NCI-H774 (cell line): ENCODE results near the gene NOS1AP.
"Not testable (repeated sequence)": the region's sequence is repeated elsewhere in the genome, so short reads cannot be mapped to it uniquely, and the experiment has no call there.

ENCODE experiments used
- DNase-seq: peaks from one replicate; lab custom pipeline; 2025; lab: John Stamatoyannopoulos, UW

The NOS1AP gene

DNA sequence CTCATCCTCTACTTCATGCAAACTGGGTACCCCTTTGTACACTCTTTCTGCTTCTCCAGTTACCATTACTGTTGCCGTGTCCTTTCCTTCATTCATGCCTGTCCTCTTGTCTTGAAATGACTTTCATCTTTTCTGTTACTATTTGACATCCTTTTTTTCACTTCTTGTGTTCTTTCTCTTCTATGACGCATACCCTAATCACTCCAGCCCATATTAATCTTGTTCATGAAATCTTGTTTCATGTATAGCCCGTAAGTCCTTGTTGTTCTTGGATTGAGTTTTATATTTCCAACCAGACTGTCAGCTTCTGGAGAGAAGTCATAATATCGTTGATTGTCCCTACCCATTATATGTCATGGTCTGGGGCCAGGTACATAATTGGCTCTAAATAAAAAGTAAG is 126.1 kb downstream of the NOS1AP start:
- DNase-seq: no peak

DNA sequence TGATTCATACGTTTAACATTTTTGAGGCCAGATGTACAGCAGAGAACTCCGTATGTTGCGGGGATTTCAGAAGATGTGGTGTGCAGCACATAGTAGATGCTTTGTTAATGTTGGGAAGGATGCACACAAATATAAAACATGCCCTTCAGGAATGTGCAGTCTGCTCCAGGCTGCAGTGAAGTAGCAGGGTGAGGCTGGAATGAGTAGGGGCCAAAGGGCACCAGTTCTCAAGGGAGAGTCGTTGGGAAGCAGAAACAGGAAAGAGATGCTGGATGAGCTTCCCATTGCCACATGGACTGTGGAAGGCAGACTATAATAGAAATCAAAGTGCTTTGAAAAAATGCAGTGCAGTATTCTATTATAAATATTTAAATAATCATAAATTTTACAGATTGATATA is 126.9 kb downstream of the NOS1AP start:
- DNase-seq: no peak

DNA sequence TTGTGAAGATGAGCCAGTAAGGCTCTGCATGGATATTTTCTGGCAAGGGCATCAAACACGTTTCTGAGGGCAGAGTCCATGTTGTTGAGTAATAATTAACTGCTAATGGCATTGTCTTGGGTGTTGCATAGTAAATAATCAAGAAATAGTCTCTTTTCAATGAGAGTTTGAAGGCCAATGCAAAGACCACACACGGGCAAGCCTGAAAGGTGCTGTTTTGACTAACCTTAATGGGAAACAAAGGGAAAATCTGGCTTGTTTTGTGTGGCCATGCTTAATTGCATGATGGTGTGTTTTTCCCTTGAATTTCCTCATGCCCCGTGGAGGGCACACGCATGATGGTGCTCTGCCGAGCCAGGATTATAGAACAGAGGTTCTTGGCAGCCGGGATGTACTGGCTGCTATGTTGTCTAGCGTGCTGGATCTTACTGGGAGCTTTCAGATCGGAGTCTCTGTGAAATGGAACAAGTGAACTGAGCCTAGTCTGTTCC is 127.6 kb downstream of the NOS1AP start:
- no peak for DNase-seq

DNA sequence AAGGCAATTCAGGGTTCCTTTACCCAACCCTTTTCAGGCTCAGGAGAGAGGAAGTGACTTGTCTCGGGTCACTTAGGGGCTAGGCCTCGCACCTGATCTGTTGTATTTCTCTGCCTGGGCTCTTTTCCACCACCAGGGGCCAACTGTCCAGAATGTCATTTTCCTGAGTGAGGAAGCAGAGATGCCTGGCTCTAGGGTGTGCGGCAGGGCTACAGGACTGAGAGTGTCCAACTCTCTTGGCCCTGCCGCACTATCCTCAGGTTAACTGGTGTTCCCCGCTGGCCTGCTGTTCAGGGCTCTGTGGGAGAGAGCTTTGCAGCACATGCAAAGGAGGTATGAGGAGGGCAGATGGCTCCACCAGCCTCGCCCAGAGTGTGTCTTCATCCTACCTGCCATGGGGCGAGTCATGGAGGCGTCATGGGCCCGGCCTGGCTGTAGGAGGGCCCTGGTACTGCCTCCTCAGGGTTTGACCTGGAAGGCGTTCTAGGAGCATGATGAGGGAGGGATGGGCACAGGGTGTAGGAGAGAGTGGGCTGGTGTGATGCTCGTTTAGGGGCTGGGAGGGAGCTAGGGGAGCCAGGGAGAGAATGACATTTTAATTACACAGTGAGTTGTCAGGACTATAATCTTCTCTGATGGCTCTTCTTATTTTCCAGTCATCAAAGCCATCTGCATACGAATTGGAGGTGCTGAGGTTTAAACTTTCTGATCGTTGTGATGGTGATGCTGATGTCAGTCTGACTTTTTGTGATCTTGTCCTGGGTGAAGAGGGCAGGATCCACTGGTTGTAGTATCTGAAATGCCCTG is 128.3 kb downstream of the NOS1AP start:
- DNase-seq: no peak

DNA sequence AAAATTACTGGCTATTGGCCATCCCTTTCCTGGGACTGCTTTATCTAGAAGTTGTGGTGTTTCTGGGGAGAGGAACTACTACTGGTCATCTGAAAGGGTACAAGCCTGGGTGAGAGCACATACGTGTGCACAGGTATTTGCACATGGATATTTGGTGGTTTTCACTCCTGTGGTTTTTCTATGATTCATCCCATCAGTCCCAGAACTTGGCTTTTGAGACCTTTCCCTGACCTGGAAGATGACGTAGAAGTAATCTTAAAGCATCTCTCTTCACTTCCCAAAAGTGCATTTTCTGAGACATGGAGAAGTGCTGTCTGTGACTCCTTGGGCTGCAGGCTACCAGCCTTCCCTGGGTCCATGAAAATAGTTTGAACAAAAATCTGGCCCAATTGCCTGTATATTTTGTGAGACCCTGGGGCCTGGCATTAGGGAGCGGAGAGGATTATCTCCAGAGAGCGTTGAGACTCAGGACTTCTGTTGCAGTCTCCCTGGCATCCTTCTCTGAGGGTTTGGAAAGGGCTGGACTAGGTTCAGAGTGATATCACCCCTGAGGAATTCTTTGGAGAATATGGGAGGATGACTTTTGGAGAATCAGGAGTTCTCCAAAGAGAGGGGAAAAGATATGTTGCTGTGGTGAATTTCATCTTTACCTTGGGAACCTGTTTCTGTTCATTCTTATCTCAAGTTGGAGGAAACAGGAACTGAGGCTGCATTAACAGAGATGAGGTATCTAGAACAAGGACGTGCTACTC is 130.8 kb downstream of the NOS1AP start:
- DNase-seq: no peak

DNA sequence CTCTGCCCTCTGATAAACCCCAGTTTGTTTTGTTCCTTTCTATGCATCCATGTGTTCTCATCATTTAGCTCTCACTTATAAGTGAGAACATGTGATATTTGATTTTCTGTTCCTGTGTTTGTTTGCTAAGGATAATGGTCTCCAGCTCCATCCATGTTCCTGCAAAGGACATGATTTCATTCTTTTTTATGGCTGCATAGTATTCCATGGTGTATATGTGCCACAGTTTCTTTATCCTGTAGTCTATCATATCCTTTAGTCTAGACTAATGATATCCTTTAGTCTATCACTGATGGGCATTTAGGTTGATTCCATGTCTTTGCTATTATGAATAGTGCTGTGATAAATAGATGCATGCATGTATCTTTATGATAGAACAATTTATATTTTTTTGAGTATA is 131.6 kb downstream of the NOS1AP start:
- not testable (repeated sequence) for DNase-seq

- no peak for DNase-seq
Observed at GRCh38 chr1:162204129-162204822, 134.8 kb downstream of the NOS1AP start.

GRCh38 chr1:162204823-162205155 is 135.3 kb downstream of the NOS1AP start:
- DNase-seq: no peak

DNA sequence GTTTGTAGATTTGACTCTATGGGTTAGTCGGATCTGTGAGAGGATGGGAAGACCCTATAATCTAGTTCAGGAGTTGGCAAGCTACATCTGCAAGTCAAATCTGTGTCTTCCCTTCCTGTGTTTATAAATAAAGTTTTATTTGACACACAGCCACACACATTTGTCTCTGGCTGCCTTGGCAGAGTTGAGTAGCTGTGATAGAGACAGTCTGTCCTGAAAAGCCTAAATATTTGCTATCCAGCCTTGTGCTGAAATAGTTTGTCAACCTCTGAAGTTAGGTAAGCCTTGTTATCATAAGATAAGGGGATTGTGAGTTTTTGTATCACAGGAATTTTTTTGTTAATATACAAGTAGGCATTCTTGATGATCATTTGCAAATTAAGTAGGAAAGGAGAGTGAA is 136.8 kb downstream of the NOS1AP start:
- DNase-seq: peak; percentile 43

DNA sequence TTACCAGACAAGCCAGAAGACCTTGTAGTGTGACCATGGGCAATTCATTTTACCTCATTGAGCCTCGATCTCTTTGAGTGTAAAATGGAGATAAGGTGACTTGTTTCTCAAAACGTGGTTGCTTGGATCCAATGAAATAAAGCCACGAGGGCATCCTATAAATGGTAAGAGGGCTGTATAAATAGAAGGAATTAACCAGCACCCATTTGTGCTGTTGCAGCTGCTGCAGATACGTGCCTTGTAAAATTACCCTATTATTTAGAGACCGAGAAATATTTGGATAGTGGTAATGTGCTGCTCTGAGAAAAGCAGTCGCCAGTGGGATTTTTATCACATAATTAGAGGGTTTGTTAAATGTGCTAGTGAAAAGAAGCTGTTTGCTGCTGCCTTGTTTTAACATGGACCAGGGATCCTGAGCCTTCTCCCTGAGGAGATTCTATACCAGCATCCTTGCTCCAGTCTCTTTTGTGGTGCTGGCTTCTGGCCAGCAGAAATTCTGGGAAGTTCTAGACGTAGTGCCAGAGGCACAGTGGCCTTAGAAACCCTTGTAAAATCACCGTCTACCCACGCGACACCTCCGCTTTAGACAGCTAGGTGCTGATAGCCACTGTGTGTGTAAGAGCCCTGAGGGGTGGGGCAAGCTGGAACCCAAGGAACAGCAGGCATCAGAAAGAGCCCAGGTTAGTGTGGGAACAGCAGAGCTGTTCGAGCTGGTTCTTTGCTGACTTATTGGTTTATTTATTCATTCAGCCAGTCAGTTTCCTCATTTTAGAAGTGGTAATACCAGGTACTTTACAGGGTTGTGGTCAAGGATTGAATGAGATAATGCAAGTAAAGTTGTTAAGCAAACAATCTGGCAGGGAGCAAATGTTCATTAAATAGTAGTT is 137.5 kb downstream of the NOS1AP start:
- DNase-seq: peak; percentile 96

- no peak for DNase-seq
Observed at GRCh38 chr1:162207862-162208261, 138.4 kb downstream of the NOS1AP start.

DNA sequence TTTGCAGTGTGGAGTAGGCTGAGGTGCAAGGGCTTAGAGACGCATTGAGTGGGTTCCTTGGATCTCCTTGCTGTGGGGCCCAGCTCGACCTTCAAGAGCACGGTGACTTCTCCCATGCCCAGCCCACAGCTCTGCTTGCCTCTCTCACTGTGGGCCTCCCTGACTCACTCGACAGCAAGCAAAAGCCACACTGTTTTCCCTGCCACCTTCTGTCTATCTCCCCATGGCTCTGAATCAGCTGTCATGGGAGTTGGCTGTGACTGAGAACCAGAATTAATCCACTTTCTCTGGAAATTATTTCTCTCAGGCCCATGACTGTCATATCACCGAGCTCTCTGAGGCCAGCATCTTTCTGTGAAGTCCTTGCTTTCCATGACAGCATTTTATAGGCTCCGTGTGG is 140.7 kb downstream of the NOS1AP start:
- DNase-seq: no peak

- DNase-seq: no peak
Observed at GRCh38 chr1:162212713-162213112, 143.2 kb downstream of the NOS1AP start.

GRCh38 chr1:162213281-162213912 is 143.9 kb downstream of the NOS1AP start:
- no peak for DNase-seq

GRCh38 chr1:162214202-162214601 is 144.7 kb downstream of the NOS1AP start:
- no peak for DNase-seq

- no peak for DNase-seq
Observed at GRCh38 chr1:162215902-162216301, 146.4 kb downstream of the NOS1AP start.

DNA sequence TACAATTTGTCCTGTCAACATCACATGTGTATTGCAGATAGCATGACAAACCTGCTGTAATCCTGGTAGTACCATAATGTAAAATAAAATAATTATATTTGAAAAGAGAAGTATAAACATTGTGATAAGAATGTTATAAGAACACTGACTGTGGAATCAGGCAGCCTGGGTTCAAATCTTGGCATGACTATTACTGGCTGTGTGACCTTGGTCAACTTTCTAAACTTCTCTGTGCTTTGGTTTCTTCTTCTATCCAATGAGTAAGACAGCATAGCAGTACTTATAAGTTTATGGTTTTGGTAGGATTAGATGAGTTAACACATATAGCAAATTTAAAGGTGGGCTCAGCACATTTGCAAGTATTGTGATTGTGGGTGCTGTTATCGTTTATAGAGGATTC is 147.1 kb downstream of the NOS1AP start:
- DNase-seq: no peak

- no peak for DNase-seq
Observed at GRCh38 chr1:162217706-162218105, 148.2 kb downstream of the NOS1AP start.

DNA sequence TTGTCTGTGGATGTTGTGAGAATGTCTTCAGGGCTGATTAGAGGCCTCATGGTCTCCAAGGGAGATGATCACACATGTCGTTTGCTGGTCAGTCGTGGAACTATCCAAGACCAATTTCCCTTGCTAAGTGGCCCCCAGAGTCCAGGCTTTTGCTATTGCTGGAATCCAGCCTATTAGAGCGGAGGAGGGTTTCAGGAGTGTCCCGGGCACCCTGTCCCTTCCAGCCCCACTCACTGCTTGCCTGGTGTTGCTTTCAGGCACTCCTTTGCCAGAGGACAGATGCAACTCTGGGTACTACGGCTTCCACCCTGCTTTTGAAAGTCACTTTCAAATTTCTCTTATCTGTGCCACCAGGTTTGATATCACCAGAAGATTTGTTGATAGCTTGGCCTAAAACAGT is 149.1 kb downstream of the NOS1AP start:
- no peak for DNase-seq

DNA sequence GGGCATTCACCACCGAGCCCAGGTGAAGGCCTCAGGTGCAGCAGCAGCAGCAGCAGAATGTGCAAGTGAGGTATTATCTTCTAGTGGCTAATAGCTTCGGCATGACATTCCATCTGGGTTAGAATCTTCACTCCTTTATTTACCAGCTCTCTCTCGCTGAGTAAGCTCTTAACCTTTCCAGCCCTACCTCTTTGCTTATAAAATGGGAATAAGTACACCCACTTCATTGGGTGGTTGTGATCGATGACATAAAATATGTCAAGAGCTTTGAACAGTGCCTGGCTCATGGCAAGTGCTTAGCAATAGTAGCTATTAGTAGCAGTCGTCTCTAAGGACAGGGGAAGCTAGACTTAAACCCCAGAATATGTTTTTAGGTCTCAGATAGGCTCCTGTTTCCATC is 149.5 kb downstream of the NOS1AP start:
- DNase-seq: no peak

DNA sequence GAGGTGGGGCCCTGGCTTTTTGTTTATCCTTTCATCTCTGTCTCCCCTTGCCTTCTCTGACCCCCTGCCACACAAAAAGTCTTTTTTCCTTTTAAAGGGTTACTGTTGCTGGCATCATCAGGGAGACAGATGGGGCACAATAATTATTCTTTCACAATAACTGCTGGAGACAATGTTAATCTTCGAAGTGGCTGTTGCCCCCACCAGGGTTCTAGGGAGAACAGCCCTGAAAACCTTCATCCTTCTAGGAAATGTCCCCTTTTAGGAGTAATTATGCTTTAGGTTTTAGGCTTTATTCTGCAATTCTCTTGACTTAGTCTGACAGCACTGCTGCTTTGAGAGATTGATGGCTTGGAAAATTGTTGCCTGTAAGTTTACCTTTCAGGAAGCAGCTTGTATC is 150.0 kb downstream of the NOS1AP start:
- DNase-seq: no peak
